Jurkat, Clone E6-1 (cell line): Measurements from ENCODE around the gene HOXC13.

Experiments used
- DNase-seq: peaks from one replicate; pipeline ENCODE4 v3.0.0-alpha.2; 2011; ENCODE audit warnings: low read depth, low spot score
- H3K4me3 ChIP-seq: 2 replicates; pipeline ENCODE4 v1.5.1; 2011; ENCODE audit warnings: mild to moderate bottlenecking, low read length, control low read depth, moderate library complexity

The HOXC13 gene

DNA sequence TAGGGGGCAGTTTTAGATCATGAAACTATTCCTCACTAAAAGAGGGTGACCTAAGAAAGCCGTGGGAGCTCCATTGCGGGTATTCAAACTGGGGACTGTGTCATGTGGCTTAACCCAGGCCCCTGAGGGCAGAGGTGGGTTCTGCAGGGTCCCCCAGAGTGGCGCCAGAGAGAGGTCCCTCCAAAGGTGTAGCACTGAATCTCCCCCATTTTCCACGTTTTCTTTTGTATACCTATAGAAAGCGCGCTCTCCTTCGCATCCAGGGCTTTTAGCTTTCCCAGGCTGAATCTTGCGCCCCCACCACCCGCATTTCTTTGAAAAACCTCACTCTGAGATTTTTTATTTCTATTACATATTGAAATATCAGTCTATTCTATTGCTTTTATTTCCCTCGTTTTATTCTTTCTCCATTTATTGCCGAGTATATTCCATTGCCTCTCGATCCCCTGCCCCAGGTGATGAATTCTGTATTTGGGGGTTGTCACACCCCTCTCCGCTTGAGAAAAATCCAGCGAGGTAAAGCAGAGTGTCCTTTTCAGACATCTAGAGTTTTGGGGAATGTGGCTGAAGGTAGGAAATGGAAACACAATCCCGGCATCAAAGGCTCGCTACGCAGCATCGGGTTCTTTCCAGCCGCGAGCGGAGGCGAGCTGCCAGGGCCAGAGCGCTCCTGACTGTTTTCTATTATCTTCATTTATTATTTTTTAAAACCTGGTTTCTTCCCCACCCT lies 870 bp upstream of the HOXC13 start:
- no peak overlapping the region for H3K4me3 ChIP-seq
- DNase-seq, result no peak

DNA sequence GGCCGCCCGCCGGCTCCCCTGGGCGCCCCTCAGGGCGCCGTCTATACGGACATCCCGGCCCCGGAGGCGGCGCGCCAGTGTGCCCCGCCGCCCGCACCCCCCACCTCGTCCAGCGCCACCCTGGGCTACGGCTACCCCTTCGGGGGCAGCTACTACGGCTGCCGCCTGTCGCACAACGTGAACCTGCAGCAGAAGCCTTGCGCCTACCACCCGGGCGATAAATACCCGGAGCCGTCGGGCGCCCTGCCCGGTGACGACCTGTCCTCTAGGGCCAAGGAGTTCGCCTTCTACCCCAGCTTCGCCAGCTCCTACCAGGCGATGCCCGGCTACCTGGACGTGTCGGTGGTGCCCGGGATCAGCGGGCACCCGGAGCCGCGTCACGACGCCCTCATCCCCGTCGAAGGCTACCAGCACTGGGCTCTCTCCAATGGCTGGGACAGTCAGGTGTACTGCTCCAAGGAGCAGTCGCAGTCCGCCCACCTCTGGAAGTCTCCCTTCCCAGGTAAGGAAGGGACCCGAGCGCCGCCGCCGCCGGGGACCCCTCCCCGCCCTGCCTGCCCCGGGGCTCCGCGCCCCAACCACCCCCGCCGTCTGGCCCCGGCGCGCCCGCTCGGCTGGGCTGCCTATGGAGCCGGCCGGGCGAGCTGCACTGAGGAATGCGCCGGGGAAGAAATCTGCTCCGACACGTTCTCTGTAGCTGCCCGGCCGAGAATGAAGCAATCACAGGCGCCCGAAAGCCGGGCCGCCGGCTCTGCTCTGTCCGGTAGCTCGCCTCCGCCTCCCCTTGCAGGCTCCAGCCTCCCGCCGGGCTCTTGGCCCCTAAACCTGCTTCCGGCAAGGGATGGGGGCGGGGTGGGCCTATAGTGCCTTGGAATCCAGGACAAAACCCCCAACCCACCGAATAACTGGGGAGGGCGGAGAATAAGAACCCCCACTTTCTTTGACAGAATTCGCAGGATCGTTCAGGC lies 794 bp downstream of the HOXC13 start:
- H3K4me3 ChIP-seq, result no peak overlapping the region
- DNase-seq, result no peak

DNA sequence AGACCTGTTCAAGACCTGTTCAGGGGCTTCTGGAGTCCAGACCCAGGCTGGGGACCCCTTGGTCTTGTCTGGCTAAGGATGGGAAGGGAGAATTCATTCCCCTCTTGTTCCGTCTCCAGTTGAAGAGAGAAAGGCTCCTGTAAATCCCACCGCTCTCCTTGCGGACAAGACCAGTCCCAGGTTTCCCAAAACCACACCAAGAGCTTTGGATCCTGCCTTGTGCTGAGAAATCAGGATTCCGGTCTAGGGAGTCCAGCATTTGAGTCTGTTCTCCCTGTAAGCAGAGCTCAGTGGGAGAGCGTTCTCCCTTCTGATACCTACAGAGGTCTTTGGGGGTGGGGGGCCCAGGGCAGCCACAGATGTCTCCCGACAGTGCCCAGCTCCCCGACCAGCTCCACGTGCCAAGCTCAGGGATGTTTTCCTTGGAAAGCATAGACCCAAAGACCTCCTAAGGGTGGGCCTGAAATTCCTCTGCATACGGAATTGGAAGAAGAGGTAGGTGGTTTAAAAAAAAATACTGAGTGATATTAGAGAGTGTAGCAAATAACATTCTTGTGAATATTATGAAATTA lies 1.9 kb downstream of the HOXC13 start:
- H3K4me3 ChIP-seq, result no peak overlapping the region
- no peak for DNase-seq

DNA sequence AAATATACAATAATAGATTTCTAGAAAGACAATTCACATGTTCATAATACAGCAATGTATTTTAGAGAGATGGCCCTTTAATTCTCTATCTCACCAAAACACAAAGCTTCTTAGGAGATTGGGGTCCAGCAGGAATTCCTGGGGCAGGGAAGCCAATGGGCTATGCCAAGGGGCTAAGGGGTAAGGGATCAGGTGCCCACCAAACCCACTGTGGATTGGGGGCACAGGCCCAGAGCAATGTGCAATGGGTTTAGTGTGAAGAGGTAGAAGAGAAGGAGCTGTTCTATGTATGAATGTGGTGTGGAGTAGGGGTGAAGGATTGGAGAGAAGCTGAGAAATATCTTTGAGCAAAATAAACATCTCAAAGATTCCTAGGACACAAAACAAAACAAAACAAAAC lies 2.6 kb downstream of the HOXC13 start:
- H3K4me3 ChIP-seq, result no peak overlapping the region
- DNase-seq, result no peak

DNA sequence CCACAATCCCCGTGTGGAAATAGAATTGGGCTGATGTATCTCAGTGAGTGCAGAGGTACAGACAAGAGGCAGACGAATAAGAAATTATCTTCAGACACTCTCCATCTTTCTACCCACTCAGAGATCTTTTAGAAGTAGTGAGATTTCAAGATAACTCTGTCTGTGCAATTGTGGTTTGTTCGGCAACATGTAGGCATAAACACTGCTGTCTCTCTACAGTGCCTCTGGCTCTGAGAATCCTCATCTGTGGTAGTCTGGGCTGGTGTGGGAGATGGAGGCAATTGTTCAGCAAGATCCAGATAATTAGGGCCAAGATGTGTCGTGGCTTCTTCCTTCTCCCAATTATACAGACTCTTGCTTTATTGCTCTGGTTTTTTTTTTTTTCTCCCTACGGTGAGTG lies 3.1 kb downstream of the HOXC13 start:
- peak; percentile 43 for DNase-seq

DNA sequence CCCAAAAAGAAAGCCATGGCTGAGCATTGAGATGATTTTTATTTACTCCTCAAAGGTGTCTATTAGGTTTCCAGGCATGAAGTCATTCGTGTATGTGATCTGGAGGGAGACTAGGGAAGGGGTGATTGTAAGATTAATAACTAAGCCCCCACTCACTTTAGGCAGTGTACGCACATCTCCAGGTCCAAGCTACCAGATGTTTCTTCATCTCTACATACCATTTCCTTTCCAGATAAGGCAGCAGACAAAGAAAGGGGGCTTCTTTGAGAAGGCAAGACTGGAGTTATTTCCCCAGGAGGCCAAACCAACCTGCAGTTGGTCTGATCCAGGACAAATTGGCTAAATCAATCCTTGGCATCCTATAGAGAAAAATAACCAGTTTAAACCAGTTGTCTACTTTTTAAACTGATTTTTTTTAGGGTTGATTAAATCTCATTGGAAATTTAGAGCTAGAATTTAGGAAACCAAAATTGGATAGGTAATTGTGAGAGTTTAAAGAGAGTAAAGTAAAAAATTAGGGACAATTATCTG lies 3.9 kb downstream of the HOXC13 start:
- no peak for DNase-seq
- no peak overlapping the region for H3K4me3 ChIP-seq

More for the DNA sequence above, 3.1 kb downstream of the HOXC13 start:
- no peak overlapping the region for H3K4me3 ChIP-seq

DNA sequence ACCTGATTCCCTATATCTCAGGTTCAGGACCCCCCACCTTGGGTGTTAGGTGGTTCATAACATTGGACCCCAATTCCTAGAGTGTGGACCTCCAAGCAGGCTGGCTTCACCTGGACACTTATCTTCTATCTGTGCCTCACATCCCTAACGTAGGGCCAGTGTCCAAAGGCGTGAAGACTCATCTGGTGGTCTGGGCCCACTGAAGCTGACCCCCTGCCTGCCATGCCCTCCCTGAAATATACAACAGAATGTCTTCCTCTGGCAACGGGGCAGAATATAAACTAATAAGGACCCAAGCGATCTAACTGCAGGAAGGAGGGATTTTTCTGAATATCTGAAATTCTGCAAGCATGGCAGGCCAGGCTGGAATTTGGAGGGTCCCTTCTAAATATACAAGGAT lies 5.6 kb downstream of the HOXC13 start:
- no peak overlapping the region for H3K4me3 ChIP-seq
- no peak for DNase-seq

DNA sequence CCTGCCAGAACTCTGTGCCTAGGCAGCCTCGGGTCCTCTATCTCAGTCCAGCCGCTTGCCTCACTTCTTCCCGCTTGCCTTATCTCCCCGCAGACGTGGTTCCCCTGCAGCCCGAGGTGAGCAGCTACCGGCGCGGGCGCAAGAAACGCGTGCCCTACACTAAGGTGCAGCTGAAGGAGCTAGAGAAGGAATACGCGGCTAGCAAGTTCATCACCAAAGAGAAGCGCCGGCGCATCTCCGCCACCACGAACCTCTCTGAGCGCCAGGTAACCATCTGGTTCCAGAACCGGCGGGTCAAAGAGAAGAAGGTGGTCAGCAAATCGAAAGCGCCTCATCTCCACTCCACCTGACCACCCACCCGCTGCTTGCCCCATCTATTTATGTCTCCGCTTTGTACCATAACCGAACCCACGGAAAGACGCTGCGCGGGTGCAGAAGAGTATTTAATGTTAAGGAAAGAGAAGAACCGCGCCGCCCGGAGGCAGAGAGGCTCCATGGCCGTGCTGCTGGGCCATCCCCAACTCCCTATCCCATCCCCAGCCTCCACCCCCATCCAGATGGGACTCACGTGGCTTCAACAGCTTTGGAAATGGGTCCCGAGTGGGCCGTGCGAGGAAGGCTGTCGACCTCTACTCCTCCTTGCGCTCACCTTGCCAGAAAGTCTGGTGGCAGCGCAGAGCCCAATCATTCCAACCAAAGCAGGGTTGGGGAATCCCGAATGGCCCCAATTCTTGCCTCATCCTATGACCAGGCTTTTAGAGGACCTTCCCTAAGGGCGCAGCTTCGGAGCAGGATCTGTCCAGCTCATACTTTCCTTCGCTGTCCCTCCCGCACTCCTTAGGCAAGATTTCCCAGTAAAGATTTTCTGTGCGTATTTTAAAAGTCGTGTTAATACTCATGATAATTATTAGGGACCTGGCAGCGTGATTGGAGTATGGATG lies 6.5 kb downstream of the HOXC13 start:
- no peak for DNase-seq
- H3K4me3 ChIP-seq, result no peak overlapping the region

DNA sequence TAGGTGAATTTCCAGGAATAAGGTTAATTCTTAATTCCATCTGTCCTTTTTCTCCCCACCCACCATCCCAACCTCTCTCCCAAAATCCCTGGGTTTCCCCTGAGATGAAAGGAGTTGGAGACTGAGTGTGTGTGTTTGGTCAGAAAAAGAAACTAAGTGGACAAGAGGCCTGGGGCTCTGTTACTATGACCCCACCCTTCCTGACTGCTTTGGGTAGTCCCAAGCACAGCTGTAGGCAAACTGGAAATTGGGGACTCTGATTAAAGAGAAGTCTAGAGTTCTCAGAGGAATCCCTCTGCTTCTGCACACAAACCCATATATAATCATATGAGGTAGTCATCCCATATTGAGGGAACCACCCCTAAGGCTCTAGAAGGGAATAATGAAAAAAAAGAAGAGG lies 9.1 kb downstream of the HOXC13 start:
- H3K4me3 ChIP-seq, result no peak overlapping the region
- DNase-seq, result no peak

DNA sequence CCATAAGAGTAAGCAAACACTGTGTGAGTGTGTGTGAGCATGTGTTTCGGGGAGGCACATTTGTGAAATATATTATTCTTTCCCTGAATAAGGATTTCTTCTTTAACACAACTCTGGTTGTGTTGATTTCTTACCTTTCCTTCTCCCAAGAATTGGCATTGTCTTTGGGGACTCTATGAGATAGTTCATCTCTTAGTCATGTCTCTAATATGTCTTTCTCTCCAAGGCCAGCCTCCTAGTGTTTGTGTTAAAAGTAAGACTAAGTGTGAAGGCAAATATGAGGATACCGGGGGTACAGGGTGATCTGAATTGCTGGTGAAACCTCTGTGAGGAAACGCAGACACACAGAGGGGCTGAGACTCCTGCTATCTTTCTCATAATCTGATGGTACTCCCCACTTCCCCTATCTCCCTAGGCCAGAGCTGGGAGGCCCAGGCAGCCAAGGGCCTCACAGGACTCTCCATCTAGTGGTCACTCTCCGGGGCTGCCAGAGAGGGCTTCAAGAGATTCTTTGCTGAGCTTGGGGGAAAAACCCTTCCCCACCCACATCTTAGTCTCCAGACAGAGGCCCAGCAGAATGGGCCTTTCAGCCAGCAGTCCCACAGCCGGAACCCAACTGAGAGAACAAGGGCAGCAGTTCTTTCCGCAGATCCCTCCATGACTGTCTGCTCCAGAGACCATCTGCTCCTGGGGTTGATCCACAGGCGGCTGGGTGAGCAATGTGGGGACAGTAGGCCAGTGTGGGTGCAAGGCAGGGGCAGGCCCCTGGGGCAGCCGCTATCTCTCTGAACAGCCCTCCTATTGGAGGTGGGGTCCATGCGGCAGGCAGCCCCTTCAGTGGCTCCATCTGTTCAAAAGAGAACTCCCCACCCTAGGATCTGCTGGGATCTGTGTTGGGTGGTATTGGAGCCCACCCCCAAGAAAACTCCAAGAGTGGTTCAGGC lies 10.3 kb downstream of the HOXC13 start:
- DNase-seq, result no peak
- no peak overlapping the region for H3K4me3 ChIP-seq

DNA sequence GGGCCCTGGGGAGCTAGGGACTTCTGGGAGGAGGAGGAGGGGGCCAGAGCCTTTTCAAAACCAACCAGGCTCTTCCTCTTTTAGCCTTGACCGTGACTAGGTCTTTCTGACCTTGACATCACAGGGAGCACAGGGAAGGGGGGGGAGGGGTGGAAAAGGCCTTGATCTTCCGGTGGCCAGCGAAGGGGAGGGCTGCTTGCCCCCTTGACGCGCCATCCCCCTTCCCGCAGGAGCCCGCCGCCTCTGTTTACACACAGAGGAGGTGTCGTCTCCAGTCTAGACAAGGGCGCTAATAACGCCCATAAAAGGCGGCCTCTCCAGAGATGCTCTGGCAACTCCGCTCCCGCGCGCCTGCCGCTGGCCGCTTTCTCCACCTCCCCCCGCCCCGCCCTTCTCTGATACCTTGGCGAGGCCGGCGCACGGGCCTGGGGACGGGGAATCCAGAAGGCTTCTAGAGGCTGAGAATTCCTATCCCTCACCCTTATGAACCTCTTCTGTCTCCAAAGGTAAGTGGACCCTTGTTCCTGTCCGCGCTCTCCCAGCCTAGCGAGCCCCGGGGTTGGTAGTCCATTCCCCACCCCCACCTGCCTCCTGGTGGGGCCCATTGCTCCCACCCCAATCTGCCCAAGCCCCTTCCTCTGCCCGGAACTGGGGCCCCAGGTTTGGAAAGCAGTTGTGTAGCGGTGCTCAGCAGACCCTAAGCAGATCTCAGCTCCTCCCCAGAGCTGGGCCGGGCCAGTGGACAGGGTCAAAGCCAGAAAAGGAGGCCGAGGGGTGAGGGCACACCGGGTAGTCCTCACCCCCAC lies 11.2 kb downstream of the HOXC13 start:
- no peak for DNase-seq

DNA sequence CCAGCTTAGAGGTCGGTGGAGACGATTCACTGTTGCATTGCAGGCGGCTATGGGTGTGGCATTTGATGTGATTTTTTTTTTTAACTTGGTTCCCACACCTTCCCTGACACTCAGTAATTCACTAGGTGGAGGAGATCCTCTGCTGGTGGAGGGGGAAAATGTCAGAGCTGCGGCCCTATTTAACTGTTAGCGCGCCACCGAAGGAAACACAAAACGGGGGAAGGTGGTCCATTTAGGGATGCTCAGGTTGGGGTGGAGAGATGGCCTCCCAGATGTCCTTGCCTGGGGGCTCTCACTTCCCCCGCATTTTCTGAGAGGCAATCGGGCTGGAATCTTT lies 11.8 kb downstream of the HOXC13 start:
- H3K4me3 ChIP-seq, result no peak overlapping the region
- DNase-seq, result no peak

More for the DNA sequence above, 11.2 kb downstream of the HOXC13 start:
- H3K4me3 ChIP-seq, result no peak overlapping the region

DNA sequence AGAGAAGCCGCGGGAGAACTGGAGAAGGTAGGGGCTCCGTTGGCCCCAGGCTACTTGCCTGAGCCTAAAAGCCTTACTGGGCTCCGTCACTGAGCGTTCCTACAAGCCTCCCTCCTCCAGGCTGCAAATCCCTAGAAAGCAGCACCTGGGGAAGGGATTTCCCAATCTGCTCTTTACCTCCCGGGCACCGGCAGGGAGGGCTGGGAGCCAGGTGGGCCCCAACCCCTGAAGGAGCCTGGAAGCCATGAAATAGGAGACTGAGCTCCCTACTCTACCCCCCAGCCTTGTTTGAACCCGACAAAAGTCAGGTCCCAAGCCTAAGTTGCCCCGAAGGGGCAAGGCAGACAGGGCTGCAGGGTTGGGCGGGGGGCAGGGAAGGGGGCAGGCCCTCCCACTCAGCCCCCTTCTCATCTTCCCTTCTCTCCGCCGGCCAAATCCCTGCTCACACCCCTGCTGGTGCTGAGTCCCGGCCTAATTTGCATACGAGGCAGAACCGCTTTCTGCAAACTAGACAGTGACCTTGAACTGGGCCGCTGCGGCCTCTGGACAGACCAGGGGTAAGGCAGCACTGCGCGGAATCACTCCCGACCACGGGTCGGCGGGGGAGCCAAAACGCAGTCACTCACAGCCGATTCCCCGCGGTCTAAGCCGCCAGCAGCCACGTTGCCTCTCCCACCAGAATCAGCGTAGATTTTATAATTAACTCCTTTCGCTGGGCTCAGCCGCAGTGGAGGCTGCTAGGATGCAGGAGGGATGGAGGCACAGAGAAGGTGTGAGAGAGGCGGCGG lies 12.4 kb downstream of the HOXC13 start:
- DNase-seq, result no peak
- H3K4me3 ChIP-seq, result no peak overlapping the region

DNA sequence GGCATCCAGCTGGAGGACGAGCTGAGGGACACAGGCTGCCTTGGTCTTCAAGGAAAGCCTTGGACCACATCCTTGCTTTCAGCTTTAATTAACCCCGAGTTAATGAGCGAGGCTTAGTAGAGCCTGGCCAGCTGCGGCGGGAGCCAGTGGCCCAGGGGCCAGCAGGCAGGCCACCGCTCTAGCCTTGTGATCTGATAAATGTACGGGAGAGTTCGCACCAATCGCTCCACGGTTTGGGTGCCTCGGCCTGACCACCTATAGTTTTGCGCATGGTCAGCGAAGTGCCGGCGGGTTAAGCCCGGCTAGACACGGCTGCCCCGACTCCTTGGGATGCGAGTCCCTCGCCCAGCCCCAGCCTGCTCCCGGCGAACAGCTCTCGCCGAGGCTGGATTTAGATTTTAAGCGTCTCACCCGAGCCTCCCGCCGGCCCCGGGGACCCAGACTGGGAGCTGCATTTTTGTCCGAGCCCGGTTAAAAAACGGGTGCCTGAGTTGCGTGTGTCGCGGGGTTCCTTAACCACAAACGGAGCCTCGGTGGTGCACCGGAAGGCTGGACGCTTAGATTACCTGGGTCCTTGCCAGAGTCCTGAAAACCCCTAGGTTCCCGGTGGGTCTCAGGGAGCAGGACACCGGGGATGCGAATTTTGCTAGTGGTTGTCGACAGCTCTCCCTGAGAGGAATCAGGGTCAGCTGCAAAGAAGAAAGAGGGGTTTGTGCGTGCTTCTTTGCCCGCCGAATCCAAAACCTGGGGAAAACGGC lies 13.1 kb downstream of the HOXC13 start:
- DNase-seq, result no peak

DNA sequence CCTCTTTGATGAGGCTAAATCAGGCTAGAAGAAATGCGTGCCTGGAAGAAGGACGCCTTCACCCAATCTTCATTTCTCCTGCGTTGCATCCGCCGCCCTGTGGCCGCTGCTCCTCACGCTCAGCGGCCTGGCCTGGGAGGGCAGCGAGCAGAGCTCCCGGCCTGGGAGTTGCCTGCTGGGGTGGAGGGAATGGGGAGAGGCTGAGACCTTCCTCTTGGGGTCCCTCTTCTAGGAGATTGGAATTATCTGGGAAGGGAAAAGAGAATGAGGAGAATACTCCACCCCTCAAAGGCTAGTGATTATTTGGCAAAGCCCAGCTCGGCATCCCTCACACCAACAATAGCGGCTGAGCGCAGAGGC lies 13.7 kb downstream of the HOXC13 start:
- DNase-seq, result no peak

More for the DNA sequence above, 13.1 kb downstream of the HOXC13 start:
- no peak overlapping the region for H3K4me3 ChIP-seq

More for the DNA sequence above, 13.7 kb downstream of the HOXC13 start:
- no peak overlapping the region for H3K4me3 ChIP-seq
